Pancreas (tissue), 10 donors: Measurements from ENCODE around the gene RPRD1B. TPM values are rescaled to one million over a fixed set of nuclear protein-coding genes. Genes with fewer than 3 reads are reported as not detected.

ENCODE experiments used
- ATAC-seq, 4 donors: fragments of 200-7000 bp; cut with Tn5 transposase; one replicate each; pipeline versions ENCODE4 v1.8.0 to v1.9.1; 2020; ENCODE audit warnings: mild to moderate bottlenecking in 4 of 4, moderate library complexity in 4 of 4
- DNase-seq, 6 donors: peaks; one replicate each; pipeline ENCODE4 v3.0.0-alpha.2; 2020
- FAIRE-seq: peaks from 2 replicates; lab custom pipeline; 2012; peaks lifted over from hg19 to GRCh38; lab: Jason Lieb, UNC
- H3K27ac ChIP-seq, 4 donors: fragments of 200-600 bp; sonication (generic); 1 replicate in 3 of 4; 2 replicates in 1 of 4; pipeline versions ENCODE4 v1.5.0 to v1.8.0; 2020
- H3K27me3 ChIP-seq, 4 donors: fragments of 200-600 bp; one replicate each; pipeline ENCODE4 v1.8.0; 2021
- H3K36me3 ChIP-seq, 3 donors: fragments of 200-600 bp; sonication (generic) in 1 of 3; one replicate each; pipeline versions ENCODE4 v1.5.0 to v1.8.0; 2020 to 2021
- H3K4me1 ChIP-seq, 3 donors: fragments of 200-600 bp; one replicate each; pipeline ENCODE4 v1.8.0; 2021
- H3K4me3 ChIP-seq, 4 donors: fragments of 200-600 bp; sonication (generic) in 2 of 4; one replicate each; pipeline versions ENCODE4 v1.5.0 to v1.8.0; 2020 to 2021
- H3K9me3 ChIP-seq, 4 donors: fragments of 200-600 bp; one replicate each; pipeline ENCODE4 v1.8.0; 2021
- WGBS, 2 donors: extraction: QIAGEN DNeasy Blood & Tissue Kit; methylation state at CpG; one replicate each; pipeline ENCODE4 v1.1.7; 2013; 5-methylcytosine and 5-hydroxymethylcytosine counted together
- intact Hi-C, 3 donors: fragments of 100-400 bp; cut with DNase I; formaldehyde crosslinking; loops; one replicate each; pipeline versions ENCODE4 v1.11.1 to v1.14.2; 2022
- polyA plus RNA-seq, 2 donors: library from polyadenylated mRNA; stranded (reverse); fragments of 200-250 nt; gene quantifications; one replicate each; pipeline ENCODE4 v1.2.3, GENCODE V29; 2013
- total RNA-seq, 6 donors: library from RNA; stranded (reverse); fragmentation: NEBNext Ultra II Directional in 4 of 6; extraction: Animal tissue kit (Norgen Biotek cat#: 25700) in 4 of 6; gene quantifications; one replicate each; pipeline versions ENCODE4 v1.2.1 to v1.2.4, GENCODE V29; 2021 to 2023
- TF ChIP-seq, protein P1 (sequence below), 4 donors: fragments of 200-600 bp; sonication (generic) in 3 of 4; IDR thresholded peaks; one replicate each; pipeline versions ENCODE4 v1.5.0 to v1.8.0; 2021; ENCODE audit warnings: antibody characterized with exemption in 4 of 4
- donor health status: healthy with polysubstance abuse.
- donor health status: DM: no; HTN: no; CAD: no; lungs with moderate emphysema.
- donor health status: DM: no; HTN: no; CAD: no.
- donor health status: control.
- donor health status: control.
- donor health status: Bipolar disorder and iron deficiency.
- donor health status: DM: yes; HTN: yes; CAD: no.
- donor health status: DM: no; HTN: no; CAD: no.
- donor health status: DM: no; HTN: no; CAD: no.
- donor health status: DM: yes; HTN: yes; CAD: no.

Gene RPRD1B
- total and polyA plus RNA-seq, 8 donors = 6.0 to 19.7 (median 12.0) TPM

DNA sequence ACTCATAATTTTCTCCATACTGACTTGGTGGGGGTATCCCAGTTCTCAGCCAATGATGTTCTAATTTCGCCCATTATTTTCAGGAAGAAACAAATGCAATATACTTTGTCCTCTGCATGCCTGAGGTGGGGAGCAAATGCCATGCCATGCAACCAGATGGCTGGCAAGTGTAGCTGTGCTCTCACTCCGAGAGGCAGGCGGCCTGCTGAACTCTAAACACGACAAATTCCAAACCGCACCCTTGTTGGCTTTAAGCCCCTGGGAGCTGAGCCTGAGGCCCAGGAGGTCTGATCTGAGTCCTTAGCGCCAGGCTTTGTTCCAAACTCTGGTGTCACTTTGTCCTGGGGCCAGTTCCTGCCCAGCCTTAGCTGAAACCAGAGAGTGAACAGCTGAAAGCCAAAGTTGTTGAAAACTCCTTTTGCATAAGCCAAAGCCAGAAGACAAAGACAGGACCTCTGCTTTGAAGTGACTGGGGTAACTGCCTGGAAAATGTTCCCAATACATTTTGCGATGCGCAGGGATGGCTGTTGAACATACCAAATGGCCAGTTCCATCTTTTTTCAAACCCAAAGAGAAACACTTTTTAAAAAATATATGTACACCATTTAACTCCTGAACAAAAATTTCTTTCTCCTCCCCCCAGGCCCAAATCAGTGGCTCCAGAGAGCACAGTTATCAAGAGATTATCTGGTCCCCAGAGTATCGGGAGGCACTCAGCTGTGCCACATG, 46.5 kb upstream of the RPRD1B start:
- Histone ChIP-seq H3K27ac (peak overlapping the region; percentile 33 to 63 (median 48)), H3K9me3 (no peaks in the 10 kb centered on the region), H3K36me3 (peaks cover 0 to 10% (median 0%) of the 10 kb centered on the region in 3 donors), H3K27me3 (no peaks in the 10 kb centered on the region), H3K4me1 (peaks cover 0 to 24% (median 16%) of the 10 kb centered on the region in 3 donors), H3K4me3 (no peak overlapping the region)
- WGBS, 2 donors = 67 to 68% methylated on average over 9 of the region's 9 CpGs
- intact Hi-C loops = no loop called here
- DNase-seq = peak in 5 of 6 donors; percentile 25 to 75 (median 74)
- ATAC-seq = peak; percentile 54 to 82 (median 77)
- FAIRE-seq = no peak
- TF ChIP-seq, protein P1, sequence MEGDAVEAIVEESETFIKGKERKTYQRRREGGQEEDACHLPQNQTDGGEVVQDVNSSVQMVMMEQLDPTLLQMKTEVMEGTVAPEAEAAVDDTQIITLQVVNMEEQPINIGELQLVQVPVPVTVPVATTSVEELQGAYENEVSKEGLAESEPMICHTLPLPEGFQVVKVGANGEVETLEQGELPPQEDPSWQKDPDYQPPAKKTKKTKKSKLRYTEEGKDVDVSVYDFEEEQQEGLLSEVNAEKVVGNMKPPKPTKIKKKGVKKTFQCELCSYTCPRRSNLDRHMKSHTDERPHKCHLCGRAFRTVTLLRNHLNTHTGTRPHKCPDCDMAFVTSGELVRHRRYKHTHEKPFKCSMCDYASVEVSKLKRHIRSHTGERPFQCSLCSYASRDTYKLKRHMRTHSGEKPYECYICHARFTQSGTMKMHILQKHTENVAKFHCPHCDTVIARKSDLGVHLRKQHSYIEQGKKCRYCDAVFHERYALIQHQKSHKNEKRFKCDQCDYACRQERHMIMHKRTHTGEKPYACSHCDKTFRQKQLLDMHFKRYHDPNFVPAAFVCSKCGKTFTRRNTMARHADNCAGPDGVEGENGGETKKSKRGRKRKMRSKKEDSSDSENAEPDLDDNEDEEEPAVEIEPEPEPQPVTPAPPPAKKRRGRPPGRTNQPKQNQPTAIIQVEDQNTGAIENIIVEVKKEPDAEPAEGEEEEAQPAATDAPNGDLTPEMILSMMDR (IDR thresholded peaks at IDR 0.05) = no peak

DNA sequence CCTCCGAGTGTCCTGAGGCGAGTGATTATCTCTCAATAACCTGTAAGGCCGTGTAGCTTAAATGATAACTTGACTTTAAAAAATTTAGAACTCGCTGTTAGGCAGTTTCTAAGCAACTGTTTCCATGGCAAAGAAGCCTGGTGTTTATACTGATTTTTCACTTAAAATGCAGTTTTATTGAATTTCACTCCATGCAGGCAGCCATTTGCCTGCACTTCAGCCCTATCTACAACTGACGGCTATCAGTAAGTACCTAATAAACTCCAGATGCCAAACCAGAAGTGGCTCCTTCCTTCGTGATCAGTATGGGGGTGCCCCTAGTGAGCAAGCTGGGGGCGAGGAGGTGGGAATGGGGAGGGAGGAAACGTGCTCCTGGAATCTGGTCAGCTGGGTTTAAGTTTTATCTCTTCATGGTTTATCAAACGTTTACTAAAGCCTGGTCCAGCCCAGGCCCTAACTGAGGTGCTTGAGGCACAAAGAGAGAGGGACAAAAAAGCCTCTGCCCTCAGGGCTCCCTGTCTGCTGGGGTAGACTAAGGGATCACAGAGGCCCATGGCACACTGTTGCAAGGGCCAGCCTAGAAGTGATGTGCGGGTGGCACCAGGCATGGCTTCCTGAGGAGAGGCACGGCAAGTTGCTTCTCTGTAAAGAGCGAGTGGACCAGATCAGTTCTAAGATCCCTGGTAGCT, 45.8 kb upstream of the RPRD1B start:
- TF ChIP-seq, protein P1 (IDR thresholded peaks at IDR 0.05) = no peak
- no peak for FAIRE-seq
- Histone ChIP-seq H3K27ac (peak overlapping the region; percentile 33 to 63 (median 48)), H3K4me1 (peaks cover 0 to 24% (median 16%) of the 10 kb centered on the region in 3 donors), H3K4me3 (no peak overlapping the region), H3K36me3 (peaks cover 0 to 6% (median 0%) of the 10 kb centered on the region in 3 donors), H3K9me3 (no peaks in the 10 kb centered on the region), H3K27me3 (no peaks in the 10 kb centered on the region)
- no peak for DNase-seq
- intact Hi-C loops = no loop called here
- no peak for ATAC-seq
- WGBS, 2 donors = 68 to 77% methylated on average over 11 to 12 of the region's 12 CpGs

DNA sequence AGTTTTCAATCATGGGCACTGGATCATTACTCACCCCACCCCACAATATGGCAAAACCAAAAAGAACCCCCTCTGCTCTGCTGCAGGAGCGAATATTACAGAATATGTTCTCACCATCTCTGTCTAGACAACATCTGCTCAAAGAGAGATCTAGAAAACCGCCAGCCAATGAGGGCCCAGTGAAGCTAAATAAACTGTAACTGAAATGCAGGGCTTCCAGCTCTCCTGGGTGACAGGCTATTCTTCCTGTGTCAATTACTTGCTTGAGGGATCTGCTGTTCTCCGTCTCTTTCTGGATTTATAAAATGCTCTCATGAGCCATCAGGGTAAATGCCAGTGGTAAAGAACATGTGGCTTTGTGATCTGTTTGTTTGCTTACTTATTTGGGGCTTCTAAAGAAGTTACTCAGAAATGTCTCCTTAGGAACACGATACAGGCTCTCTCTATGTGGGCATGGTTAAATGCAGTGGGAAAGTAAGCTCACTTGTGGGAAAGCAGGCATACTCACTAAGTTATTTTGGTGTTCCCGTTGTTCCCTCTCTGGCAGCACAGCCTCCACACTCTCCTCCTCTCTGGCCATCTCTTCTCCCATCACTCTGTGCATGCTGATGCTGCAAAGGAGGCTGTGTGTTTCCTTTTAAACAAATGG, 45.1 kb upstream of the RPRD1B start:
- H3K27ac ChIP-seq = peak overlapping the region in 3 of 4 donors; percentile 39 to 63 (median 56)
- intact Hi-C loops = no loop called here
- no peak overlapping the region for H3K4me3 ChIP-seq
- no peak for ATAC-seq
- FAIRE-seq = no peak
- H3K9me3 ChIP-seq = no peaks in the 10 kb centered on the region
- no peaks in the 10 kb centered on the region for H3K36me3 ChIP-seq
- H3K4me1 ChIP-seq = peaks cover 0 to 24% (median 16%) of the 10 kb centered on the region in 3 donors
- no peaks in the 10 kb centered on the region for H3K27me3 ChIP-seq
- TF ChIP-seq, protein P1 (IDR thresholded peaks at IDR 0.05) = no peak
- WGBS, 2 donors = 89 to 96% methylated on average over 5 of the region's 5 CpGs
- DNase-seq = no peak

DNA sequence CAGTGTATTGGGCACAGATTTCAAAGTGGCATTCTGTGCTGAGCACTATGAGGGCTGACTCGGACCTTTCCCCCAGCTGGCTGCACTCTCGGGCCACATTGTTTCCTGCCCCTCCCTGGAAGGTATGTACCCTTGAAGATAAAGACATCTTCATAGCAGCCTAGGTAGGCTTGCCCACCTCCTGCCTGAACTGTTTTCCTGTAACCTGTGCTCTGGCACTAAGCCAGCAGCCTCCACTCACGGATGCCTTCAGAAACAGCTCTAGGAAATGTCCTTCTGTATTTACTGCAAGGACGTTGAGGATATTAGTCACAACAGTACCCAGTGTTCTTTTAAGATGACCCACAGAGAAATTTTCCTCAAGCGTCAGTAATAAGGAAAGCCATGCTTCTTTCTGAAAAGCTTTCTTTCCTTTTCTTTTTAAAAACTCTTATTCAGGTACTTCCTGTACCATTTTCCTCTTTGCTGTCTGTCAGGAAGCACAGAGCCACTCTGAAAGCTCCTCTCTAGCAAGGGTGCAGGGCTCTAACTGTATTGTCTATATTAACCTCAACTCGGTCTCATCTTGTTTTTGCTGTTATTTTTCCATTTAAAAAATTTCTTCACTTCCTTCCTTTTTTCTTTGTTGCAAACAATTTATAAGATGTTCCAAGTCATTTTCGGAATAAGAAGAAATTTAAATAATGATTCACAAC, 43.8 kb upstream of the RPRD1B start:
- DNase-seq = peak in 2 of 6 donors; percentile 34 to 52
- H3K9me3 ChIP-seq = no peaks in the 10 kb centered on the region
- peaks cover 0 to 24% (median 12%) of the 10 kb centered on the region in 3 donors for H3K4me1 ChIP-seq
- no peak overlapping the region for H3K4me3 ChIP-seq
- H3K27me3 ChIP-seq = no peaks in the 10 kb centered on the region
- H3K27ac ChIP-seq = peak overlapping the region in 1 of 4 donors; percentile 1
- ATAC-seq = peak in 3 of 4 donors; percentile 7 to 14 (median 8)
- intact Hi-C loops = loop anchor here in 1 of 3 donors (5.0 kb wide), 1 partner anchor 422 kb away; no protein-coding TSS in a partner anchor
- FAIRE-seq = no peak
- 66 to 67% methylated on average over 7 of the region's 7 CpGs for WGBS, 2 donors
- TF ChIP-seq, protein P1 (IDR thresholded peaks at IDR 0.05) = no peak
- peaks cover 0 to 4% (median 0%) of the 10 kb centered on the region in 3 donors for H3K36me3 ChIP-seq
